Stimulated activated CD4-positive, alpha-beta T cell treated with anti-CD3 and anti-CD28 coated beads, Interleukin-1b, Interleukin-23, amount 100 ng/mL, for 48 hours (primary cell): Measurements from ENCODE around the gene NPIPB6.
"Not testable (repeated sequence)": the region's sequence is repeated elsewhere in the genome, so short reads cannot be mapped to it uniquely, and the experiment has no call there.

ENCODE experiments used
- DNase-seq: peaks from one replicate; pipeline ENCODE4 v3.0.0-alpha.2; 2020

Gene NPIPB6

DNA sequence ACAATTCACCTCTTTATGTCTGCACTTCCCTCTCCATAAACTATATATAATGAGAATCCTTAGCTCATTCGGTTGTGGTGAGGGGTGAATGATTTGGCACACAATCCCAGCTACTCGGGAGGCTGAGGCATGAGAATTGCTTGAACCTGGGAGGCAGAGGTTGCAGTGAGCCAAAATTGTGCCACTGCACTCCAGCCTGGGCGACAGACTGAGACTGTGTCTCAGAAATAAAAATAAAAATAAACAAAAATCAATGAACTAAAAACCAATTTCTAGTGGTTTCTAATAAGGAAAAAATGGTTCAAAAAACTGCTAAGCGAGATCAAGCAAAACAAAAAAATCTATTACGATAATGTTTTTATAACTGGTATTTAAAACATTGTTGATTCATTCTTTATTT is at the start of gene NPIPB6:
NPIPB6 (minus strand) TSS at position 101 of the 400 bp plus-strand sequence. CDS start 686 bp downstream, outside the sequence.
- DNase-seq = not testable (repeated sequence)

GRCh38 chr16:28403220-28404072 is 40.1 kb upstream of the NPIPB6 start, which contains the start of gene EIF3CL:
Gene EIF3CL (minus strand): TSS chr16:28403841. CDS start chr16:28403618, 223 bp downstream.
- DNase-seq = not testable (repeated sequence)

GRCh38 chr16:28392054-28392453 is 28.7 kb upstream of the NPIPB6 start:
- DNase-seq = not testable (repeated sequence)

DNA sequence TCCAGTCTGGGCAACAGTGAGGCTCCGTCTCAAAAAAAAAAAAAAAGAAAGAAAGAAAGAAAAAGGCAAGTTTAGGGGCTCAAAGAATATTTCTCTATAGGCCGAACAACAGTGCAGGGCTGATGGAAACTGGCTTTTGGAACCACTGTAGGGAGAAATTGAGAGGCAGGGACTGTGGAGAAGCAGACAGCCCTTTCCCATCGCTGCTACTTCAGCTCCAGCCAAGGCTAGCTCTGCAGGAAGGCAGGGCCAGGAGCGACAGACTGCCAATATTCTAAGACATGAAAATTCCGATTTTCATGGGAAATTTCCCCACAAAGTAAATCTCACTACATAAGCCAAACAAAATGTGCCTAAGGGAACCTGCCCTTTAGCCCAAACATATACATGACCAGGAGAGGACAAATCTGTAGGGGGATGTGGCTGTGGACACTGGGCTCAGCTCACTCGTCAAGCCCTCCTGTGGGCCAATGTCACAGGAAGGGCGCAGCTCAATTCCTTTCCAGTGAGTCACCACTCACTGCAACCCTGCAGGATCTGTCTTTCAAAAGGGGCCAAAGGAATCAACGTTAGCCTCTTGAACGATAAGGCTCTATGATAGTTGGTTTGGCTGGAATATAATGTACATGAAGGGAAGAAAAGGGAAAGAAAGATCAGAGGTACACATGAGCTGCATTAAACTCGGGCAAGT is 19.0 kb upstream of the NPIPB6 start:
- DNase-seq = not testable (repeated sequence)

GRCh38 chr16:28377822-28378221 is 14.5 kb upstream of the NPIPB6 start:
- not testable (repeated sequence) for DNase-seq

GRCh38 chr16:28377108-28377625 is 13.9 kb upstream of the NPIPB6 start:
- not testable (repeated sequence) for DNase-seq

DNA sequence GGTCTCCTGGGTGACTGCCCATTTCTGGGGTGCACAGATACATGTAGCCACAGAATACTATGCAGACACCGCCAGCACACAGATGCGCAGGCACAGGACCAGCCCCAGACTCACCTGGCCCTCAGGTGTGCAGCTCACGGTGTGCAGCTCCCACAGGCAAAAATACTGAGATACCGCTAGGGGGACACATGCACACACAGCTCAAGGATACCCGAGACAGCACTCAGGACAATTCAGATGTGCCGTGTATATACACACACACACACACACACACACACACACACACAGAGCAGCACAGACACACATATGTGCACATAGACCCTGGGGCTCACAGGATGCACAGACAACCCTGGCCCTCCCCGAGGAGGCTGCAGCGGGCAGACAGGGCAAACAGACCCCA is 11.8 kb upstream of the NPIPB6 start:
- DNase-seq = not testable (repeated sequence)

DNA sequence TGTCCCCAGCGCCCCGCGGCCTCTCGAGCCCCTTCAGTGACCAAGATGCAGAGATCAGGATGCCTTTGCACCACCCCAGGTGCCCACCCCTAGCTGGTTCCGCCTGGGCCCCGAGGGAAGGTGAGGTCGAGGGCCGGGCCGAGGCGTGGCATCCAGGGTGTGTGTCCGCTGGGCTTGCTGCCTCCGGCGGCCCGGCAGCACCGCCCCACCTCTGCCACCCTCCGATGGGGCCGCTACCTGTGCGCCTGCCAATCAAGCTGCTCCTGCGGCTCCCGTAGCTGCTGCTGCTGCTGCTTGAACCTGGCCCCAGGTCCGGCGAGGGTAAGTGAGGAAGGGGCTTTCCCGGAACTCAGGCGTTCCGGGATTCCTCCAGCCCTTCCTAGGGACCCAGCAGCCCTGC is 11.0 kb upstream of the NPIPB6 start:
- not testable (repeated sequence) for DNase-seq

- DNase-seq = not testable (repeated sequence)
Observed at GRCh38 chr16:28367926-28368325, 4.6 kb upstream of the NPIPB6 start.

GRCh38 chr16:28364268-28365173 is 1.2 kb upstream of the NPIPB6 start:
- DNase-seq = not testable (repeated sequence)

GRCh38 chr16:28362600-28362999 is 708 bp downstream of the NPIPB6 start:
- DNase-seq = not testable (repeated sequence)

GRCh38 chr16:28338230-28338629 is 25.1 kb downstream of the NPIPB6 start:
- not testable (repeated sequence) for DNase-seq

- not testable (repeated sequence) for DNase-seq
Observed at GRCh38 chr16:28336940-28337710, 26.2 kb downstream of the NPIPB6 start.

- not testable (repeated sequence) for DNase-seq
Observed at GRCh38 chr16:28335678-28336077, 27.6 kb downstream of the NPIPB6 start.

- not testable (repeated sequence) for DNase-seq
Observed at GRCh38 chr16:28332632-28333031, 30.7 kb downstream of the NPIPB6 start.

DNA sequence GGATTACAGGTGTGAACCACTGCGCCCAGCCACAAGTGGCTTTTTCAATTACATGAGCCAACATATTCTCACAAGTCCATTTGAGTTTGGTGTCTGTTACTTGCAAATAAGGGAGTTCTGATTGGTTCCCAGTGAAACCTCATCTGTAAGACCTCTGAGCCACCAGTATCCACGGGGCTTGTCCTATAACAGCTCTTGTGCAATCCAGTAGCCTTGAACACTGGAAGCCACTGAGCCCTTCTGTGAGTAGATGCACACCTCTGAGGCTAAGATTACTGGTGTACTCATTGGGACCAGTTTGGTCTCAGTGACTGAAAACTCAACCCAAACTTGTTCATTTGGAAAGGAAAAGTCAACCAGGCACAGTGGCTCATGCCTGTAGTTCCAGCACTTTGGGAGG is 32.3 kb downstream of the NPIPB6 start:
- DNase-seq = not testable (repeated sequence)

DNA sequence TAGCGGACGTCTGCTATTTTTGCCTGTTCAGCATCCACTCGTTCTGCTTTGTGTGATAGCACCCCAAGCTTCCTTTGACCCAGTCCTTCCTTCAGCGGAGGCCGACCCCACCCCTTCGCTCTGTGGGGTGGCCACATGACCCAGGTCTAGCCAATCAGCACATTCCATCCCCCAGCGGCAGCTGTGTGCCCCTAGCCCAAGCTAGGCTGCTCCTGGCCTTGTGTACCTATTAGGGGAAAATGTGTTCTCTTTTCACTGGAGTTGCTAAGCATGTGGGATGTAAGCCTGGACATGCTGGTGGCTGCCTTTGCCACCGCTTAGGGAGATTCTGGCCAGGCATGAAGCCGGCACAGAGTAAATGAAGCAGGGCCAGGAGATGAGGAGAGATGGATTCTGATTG is 33.1 kb downstream of the NPIPB6 start:
- not testable (repeated sequence) for DNase-seq

- DNase-seq = peak; percentile 69
Observed at GRCh38 chr16:28326881-28327610, 36.3 kb downstream of the NPIPB6 start.

- DNase-seq = no peak
Observed at GRCh38 chr16:28324887-28325279, 38.4 kb downstream of the NPIPB6 start.

GRCh38 chr16:28324235-28324886 is 38.9 kb downstream of the NPIPB6 start:
- no peak for DNase-seq
